ENCODE results near the gene SHROOM3.

Gene SHROOM3

GRCh38 chr4:76535603-76536372, 100.8 kb downstream of the SHROOM3 start:
- no peak overlapping the region for H3K4me3 ChIP-seq (replicated peaks; ENCODE audit: low read depth, low read length)
- no peak for DNase-seq (ENCODE audit: extremely low read depth, insufficient read length)
- no peaks in the 10 kb centered on the region for H3K36me3 ChIP-seq (ENCODE audit: control insufficient read depth, insufficient read depth, low read length)
- TF ChIP-seq CTCF (IDR thresholded peaks at IDR 0.05; ENCODE audit: insufficient read depth, low read length, poor library complexity, severe bottlenecking) = no peak
- H3K27me3 ChIP-seq (replicated peaks; ENCODE audit: control insufficient read depth, insufficient read depth, low read length) = no peaks in the 10 kb centered on the region; the same call in 1 of the 2 replicates

DNA sequence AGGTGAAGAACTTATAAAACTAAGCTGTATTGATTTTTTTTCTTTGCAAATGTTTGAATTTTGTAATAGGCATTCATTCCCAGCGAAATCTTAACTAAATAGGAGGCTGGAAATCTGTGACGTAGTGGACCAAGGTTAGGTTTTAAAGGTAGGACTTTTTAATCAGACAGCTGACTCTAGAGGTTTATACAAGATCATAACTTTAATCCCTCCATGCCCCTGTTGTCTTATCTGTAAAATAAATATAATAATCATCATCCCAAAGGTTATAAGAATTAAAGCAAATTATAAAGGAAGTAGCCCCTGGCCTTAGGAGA, 101.3 kb downstream of the SHROOM3 start:
- no peak for DNase-seq (ENCODE audit: extremely low read depth, insufficient read length)
- no peak for TF ChIP-seq CTCF (IDR thresholded peaks at IDR 0.05; ENCODE audit: insufficient read depth, low read length, poor library complexity, severe bottlenecking)
- Histone ChIP-seq H3K36me3 (ENCODE audit: control insufficient read depth, insufficient read depth, low read length) (no peaks in the 10 kb centered on the region), H3K27me3 (replicated peaks; ENCODE audit: control insufficient read depth, insufficient read depth, low read length) (no peaks in the 10 kb centered on the region; the same call in 1 of the 2 replicates), H3K4me3 (replicated peaks; ENCODE audit: low read depth, low read length) (no peak overlapping the region)

- Histone ChIP-seq H3K4me3 (replicated peaks; ENCODE audit: low read depth, low read length) (no peak overlapping the region), H3K36me3 (ENCODE audit: control insufficient read depth, insufficient read depth, low read length) (no peaks in the 10 kb centered on the region), H3K27me3 (replicated peaks; ENCODE audit: control insufficient read depth, insufficient read depth, low read length) (no peaks in the 10 kb centered on the region)
- DNase-seq (ENCODE audit: extremely low read depth, insufficient read length) = no peak
- no peak for TF ChIP-seq CTCF (IDR thresholded peaks at IDR 0.05; ENCODE audit: insufficient read depth, low read length, poor library complexity, severe bottlenecking)
Measured at GRCh38 chr4:76538296-76538695, 103.3 kb downstream of the SHROOM3 start.

DNA sequence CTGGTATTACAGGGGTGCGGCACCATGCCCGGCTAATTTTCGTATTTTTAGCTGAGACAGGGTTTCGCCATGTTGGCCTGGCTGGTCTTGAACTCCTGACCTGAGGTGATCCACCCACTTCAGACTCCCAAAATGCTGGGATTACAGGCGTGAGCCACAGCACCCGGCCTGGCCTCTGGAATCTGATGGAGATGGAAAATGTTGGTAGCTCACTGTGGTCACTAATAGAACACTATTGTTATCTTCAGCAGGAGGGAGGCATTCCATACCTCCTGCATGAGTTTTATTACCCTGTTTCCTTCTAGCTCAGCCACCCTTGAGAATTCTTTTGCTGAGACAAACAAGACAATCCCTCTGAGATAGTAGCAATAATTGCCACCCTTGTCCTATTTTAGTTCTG, 105.0 kb downstream of the SHROOM3 start:
- H3K27me3 ChIP-seq (replicated peaks; ENCODE audit: control insufficient read depth, insufficient read depth, low read length) = no peaks in the 10 kb centered on the region
- DNase-seq (ENCODE audit: extremely low read depth, insufficient read length) = no peak
- TF ChIP-seq CTCF (IDR thresholded peaks at IDR 0.05; ENCODE audit: insufficient read depth, low read length, poor library complexity, severe bottlenecking) = no peak
- no peak overlapping the region for H3K4me3 ChIP-seq (replicated peaks; ENCODE audit: low read depth, low read length)
- H3K36me3 ChIP-seq (ENCODE audit: control insufficient read depth, insufficient read depth, low read length) = no peaks in the 10 kb centered on the region

DNA sequence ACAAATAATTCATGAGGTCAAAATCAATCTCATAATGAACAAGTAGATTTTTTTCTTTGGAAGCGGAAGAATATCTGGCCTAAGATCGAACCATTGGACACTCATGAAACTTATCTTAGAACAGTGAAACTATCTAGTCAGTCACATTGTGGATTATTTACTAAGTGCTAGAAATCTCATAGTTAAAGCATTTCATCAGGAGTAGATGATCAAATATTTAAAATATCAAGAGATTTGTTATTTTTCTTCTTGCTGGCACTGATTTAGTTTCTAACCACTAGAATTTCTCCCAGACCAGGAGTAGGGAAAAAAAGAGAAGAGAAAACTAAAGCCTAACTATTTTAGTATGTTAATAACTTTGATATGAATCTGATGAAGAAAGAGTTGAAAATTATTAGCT, 105.5 kb downstream of the SHROOM3 start:
- H3K27me3 ChIP-seq (replicated peaks; ENCODE audit: control insufficient read depth, insufficient read depth, low read length) = no peaks in the 10 kb centered on the region

More for the DNA sequence above, 105.5 kb downstream of the SHROOM3 start:
- no peak for DNase-seq (ENCODE audit: extremely low read depth, insufficient read length)
- no peak overlapping the region for H3K4me3 ChIP-seq (replicated peaks; ENCODE audit: low read depth, low read length)
- no peak for TF ChIP-seq CTCF (IDR thresholded peaks at IDR 0.05; ENCODE audit: insufficient read depth, low read length, poor library complexity, severe bottlenecking)
- no peaks in the 10 kb centered on the region for H3K36me3 ChIP-seq (ENCODE audit: control insufficient read depth, insufficient read depth, low read length)

All from GM06990 (cell line).